KMS-11 (cell line): Measurements from ENCODE around the gene FITM1.

Experiments
- H2AFZ ChIP-seq: fragments of 200-600 bp; sonication (generic); 2 replicates; pipeline ENCODE4 v1.6.1; 2016; ENCODE audit warnings: antibody characterized with exemption, mixed run types, low read depth
- H3K27ac ChIP-seq: fragments of 200-600 bp; sonication (generic); 2 replicates; pipeline ENCODE4 v1.6.1; 2016; ENCODE audit warnings: mild to moderate bottlenecking, mixed run types
- H3K27me3 ChIP-seq: fragments of 200-600 bp; sonication (generic); 2 replicates; pipeline ENCODE4 v1.6.1; 2017; ENCODE audit warnings: mild to moderate bottlenecking, low read depth, mixed run types, moderate library complexity; ENCODE audit not compliant: insufficient read depth
- H3K36me3 ChIP-seq: fragments of 200-600 bp; sonication (generic); 2 replicates; pipeline ENCODE4 v1.6.1; 2017; ENCODE audit warnings: mild to moderate bottlenecking, mixed run types; ENCODE audit not compliant: insufficient read depth
- H3K4me1 ChIP-seq: fragments of 200-600 bp; sonication (generic); 2 replicates; pipeline ENCODE4 v1.6.1; 2016; ENCODE audit warnings: mild to moderate bottlenecking, low read depth, mixed run types; ENCODE audit not compliant: poor library complexity, severe bottlenecking
- H3K4me2 ChIP-seq: fragments of 200-600 bp; sonication (generic); 2 replicates; pipeline ENCODE4 v1.7.0; 2016; ENCODE audit warnings: mild to moderate bottlenecking, mixed run types
- H3K4me3 ChIP-seq: fragments of 200-600 bp; sonication (generic); IDR thresholded peaks from 2 replicates; pipeline ENCODE4 v1.6.1; 2017; ENCODE audit warnings: low read depth, low read length, mixed read lengths; ENCODE audit not compliant: insufficient read depth
- H3K79me2 ChIP-seq: fragments of 200-600 bp; sonication (generic); 2 replicates; pipeline ENCODE4 v1.6.1; 2016; ENCODE audit warnings: low read depth, mixed run types; ENCODE audit not compliant: insufficient read depth
- H3K9ac ChIP-seq: fragments of 200-600 bp; sonication (generic); 2 replicates; pipeline ENCODE4 v1.6.1; 2016; ENCODE audit warnings: mild to moderate bottlenecking, mixed run types
- H4K20me1 ChIP-seq: fragments of 200-600 bp; sonication (generic); 2 replicates; pipeline ENCODE4 v1.6.1; 2016; ENCODE audit warnings: mild to moderate bottlenecking, mixed run types; ENCODE audit not compliant: insufficient read depth
- TF ChIP-seq, protein P1 (sequence below): fragments of 200-600 bp; sonication (generic); conservative IDR thresholded peaks from 2 replicates; pipeline ENCODE4 v1.6.1; 2017; ENCODE audit warnings: low read depth, mild to moderate bottlenecking, antibody characterized with exemption, low read length, moderate library complexity, mixed read lengths

The FITM1 gene

DNA sequence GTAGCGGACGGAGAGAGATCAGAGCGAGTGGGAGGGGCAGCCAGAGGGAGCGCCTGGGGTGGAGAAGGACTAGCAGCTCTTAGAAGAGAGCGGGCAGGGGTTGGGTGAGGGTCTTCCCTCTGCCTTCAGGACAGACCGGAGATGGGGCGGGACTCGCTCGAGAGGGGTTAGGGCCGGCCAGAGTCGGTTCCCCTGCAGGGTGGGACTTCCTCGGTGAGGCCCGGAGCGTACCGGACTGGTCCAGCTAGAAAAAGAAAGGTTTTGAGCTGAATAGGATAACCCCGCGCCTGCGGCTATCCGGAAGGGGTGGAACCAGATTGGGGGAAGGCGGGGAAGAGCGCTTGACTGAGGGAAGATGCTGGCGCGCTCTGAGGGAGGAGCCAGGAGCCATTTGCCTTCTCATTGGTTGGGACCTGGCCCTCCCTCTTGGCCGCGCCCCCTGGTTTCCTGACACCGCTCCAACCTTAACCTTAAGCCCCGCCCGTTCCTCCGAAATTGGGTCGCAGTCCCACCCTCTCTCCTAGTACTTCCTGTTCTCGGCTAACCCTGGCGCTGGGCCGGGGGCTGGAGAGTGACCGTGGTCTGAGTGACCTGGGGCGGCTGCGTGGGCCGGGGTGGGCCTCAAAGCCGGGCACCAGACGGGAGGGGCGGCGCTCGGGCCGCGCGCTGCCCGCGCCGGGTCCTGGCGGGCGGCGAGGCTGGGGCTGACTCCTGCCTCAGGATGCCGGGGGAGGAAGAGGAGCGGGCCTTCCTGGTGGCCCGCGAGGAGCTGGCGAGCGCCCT, 16.7 kb downstream of the FITM1 start, which contains the start of gene RNF31:
Gene RNF31, plus strand, starts transcription at position 521 of the 783 bp plus-strand sequence. Its CDS starts 201 bp downstream, at position 722.
- H3K79me2 ChIP-seq: peaks cover 19% of the 10 kb centered on the region; the same call in 1 of the 2 replicates
- peak within 1 kb of the TSS; percentile 59; the same call in 1 of the 2 replicates for H2AFZ ChIP-seq
- H3K4me3 ChIP-seq: peak within 1 kb of the TSS; percentile 34
- H3K27me3 ChIP-seq: no peaks in the 10 kb centered on the region
- peaks cover 13% of the 10 kb centered on the region for H3K4me1 ChIP-seq
- H3K9ac ChIP-seq: peak within 1 kb of the TSS; percentile 49; the same call in 1 of the 2 replicates
- TF ChIP-seq, protein P1, sequence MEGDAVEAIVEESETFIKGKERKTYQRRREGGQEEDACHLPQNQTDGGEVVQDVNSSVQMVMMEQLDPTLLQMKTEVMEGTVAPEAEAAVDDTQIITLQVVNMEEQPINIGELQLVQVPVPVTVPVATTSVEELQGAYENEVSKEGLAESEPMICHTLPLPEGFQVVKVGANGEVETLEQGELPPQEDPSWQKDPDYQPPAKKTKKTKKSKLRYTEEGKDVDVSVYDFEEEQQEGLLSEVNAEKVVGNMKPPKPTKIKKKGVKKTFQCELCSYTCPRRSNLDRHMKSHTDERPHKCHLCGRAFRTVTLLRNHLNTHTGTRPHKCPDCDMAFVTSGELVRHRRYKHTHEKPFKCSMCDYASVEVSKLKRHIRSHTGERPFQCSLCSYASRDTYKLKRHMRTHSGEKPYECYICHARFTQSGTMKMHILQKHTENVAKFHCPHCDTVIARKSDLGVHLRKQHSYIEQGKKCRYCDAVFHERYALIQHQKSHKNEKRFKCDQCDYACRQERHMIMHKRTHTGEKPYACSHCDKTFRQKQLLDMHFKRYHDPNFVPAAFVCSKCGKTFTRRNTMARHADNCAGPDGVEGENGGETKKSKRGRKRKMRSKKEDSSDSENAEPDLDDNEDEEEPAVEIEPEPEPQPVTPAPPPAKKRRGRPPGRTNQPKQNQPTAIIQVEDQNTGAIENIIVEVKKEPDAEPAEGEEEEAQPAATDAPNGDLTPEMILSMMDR: no peak
- H4K20me1 ChIP-seq: no peaks in the 10 kb centered on the region
- peak within 1 kb of the TSS; percentile 80; the same call in 1 of the 2 replicates for H3K4me2 ChIP-seq
- peak within 1 kb of the TSS; percentile 46; the same call in 1 of the 2 replicates for H3K27ac ChIP-seq
- H3K36me3 ChIP-seq: no peaks in the 10 kb centered on the region

DNA sequence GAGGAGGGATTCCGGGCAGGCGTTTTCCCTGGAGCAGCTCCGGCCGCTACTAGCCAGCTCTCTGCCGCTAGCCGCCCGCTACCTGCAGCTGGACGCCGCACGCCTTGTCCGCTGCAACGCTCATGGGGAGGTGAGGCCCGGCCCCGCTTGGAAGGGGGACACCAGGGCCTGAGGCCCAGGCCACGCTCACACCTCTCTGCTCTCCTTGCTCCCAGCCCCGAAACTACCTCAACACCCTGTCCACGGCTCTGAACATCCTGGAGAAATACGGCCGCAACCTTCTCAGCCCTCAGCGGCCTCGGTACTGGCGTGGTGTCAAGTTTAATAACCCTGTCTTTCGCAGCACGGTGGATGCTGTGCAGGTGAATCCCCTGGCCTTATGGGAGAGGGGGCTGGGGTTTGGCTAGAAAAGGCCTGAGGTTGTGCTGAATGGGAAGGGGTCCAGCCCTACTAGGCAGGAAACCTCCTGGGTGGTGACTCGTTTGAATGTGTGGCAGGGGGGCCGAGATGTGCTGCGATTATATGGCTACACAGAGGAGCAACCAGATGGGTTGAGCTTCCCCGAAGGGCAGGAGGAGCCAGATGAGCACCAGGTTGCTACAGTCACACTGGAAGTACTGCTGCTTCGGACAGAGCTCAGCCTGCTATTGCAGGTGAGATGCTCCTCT, 17.4 kb downstream of the FITM1 start:
- no peak overlapping the region; the same call in 1 of the 2 replicates for H3K9ac ChIP-seq
- H3K4me1 ChIP-seq: peaks cover 10% of the 10 kb centered on the region
- H3K4me2 ChIP-seq: peak overlapping the region; percentile 51; the same call in 1 of the 2 replicates
- no peaks in the 10 kb centered on the region for H4K20me1 ChIP-seq
- H3K27ac ChIP-seq: no peak overlapping the region
- H3K79me2 ChIP-seq: peaks cover 19% of the 10 kb centered on the region; the same call in 1 of the 2 replicates
- 0 out of 2 replicates have a peak overlapping the region, but pooled peaks have one; percentile 23 for H2AFZ ChIP-seq
- no peaks in the 10 kb centered on the region for H3K27me3 ChIP-seq
- H3K36me3 ChIP-seq: no peaks in the 10 kb centered on the region
- H3K4me3 ChIP-seq: no peak overlapping the region
- TF ChIP-seq, protein P1: no peak

DNA sequence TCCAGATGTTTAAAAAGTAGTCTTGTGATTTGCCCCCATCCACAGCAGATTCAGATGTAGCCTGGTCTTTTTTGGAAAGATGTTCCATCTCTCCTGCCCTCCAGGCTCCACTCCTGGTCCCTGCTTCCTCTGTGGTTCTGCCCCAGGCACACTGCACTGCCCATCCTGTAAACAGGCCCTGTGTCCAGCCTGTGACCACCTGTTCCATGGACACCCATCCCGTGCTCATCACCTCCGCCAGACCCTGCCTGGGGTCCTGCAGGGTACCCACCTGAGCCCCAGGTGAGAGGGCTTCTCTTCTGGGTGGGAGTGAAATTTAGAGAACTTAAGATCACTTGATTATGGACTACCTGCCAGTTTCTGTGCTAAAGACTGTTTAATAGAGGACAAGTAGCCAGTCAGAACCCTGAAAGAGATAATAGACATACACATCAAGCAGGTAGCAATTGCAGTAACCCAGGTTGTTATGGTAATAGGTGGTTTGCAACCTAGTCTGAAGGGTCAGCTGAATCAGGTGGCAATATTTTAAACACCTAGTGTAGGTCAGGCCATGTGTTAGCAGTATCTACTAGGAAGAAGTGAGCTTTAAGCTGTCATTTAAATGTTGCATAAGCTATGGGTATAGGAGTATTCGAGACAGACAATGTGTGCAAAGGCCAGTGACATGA, 19.0 kb downstream of the FITM1 start:
- Histone ChIP-seq H3K27ac (no peak overlapping the region), H3K79me2 (peaks cover 19% of the 10 kb centered on the region; the same call in 1 of the 2 replicates), H3K36me3 (no peaks in the 10 kb centered on the region), H2AFZ (no peak overlapping the region), H3K4me2 (no peak overlapping the region), H3K4me3 (no peak overlapping the region), H3K27me3 (no peaks in the 10 kb centered on the region), H4K20me1 (no peaks in the 10 kb centered on the region), H3K4me1 (peaks cover 6% of the 10 kb centered on the region), H3K9ac (no peak overlapping the region)
- TF ChIP-seq, protein P1: no peak

DNA sequence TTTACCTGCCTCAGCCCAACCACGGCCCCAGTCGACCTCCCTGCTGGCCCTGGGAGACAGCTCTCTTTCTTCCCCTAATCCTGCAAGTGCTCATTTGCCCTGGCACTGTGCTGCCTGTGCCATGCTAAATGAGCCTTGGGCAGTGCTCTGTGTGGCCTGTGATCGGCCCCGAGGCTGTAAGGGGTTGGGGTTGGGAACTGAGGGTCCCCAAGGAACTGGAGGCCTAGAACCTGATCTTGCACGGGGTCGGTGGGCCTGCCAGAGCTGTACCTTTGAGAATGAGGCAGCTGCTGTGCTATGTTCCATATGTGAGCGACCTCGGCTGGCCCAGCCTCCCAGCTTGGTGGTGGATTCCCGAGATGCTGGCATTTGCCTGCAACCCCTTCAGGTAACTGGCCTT, 19.6 kb downstream of the FITM1 start:
- Histone ChIP-seq H3K36me3 (no peaks in the 10 kb centered on the region), H3K79me2 (peaks cover 14% of the 10 kb centered on the region; the same call in 1 of the 2 replicates)
- TF ChIP-seq, protein P1: no peak

More for the DNA sequence above, 19.6 kb downstream of the FITM1 start:
- no peak overlapping the region for H3K27ac ChIP-seq
- H3K9ac ChIP-seq: no peak overlapping the region
- H3K4me3 ChIP-seq: no peak overlapping the region
- H3K27me3 ChIP-seq: no peaks in the 10 kb centered on the region
- no peak overlapping the region for H2AFZ ChIP-seq
- no peaks in the 10 kb centered on the region for H4K20me1 ChIP-seq
- peaks cover 6% of the 10 kb centered on the region for H3K4me1 ChIP-seq
- H3K4me2 ChIP-seq: no peak overlapping the region
